Activated T-cell treated with anti-CD3 and anti-CD28 coated beads, Interleukin-2, amount 50 U/mL, for 4 hours (primary cell): ENCODE measurements around the gene CRTC2. TPM values are rescaled to one million over a fixed set of nuclear protein-coding genes. Genes with fewer than 3 reads are reported as not detected.
A peak's percentile ranks its signal among the peaks of the same experiment; 100 is the strongest.
"Not testable (repeated sequence)": the region's sequence is repeated elsewhere in the genome, so short reads cannot be mapped to it uniquely, and the experiment has no call there.

ENCODE experiments used
- ATAC-seq, 2 donors: fragments of 200-7000 bp; cut with Tn5 transposase; one replicate each; pipeline ENCODE4 v1.10.0; 2021
- DNase-seq: peaks from one replicate; pipeline ENCODE4 v3.0.0-alpha.2; 2020
- H3K27me3 Mint-ChIP-seq: one replicate; pipeline ENCODE4 v1.8.0; 2021; ENCODE audit warnings: low read depth, mixed read lengths
- H3K36me3 Mint-ChIP-seq: one replicate; pipeline ENCODE4 v1.8.0; 2022; ENCODE audit warnings: mixed read lengths; ENCODE audit not compliant: insufficient read depth
- H3K4me1 Mint-ChIP-seq: one replicate; pipeline ENCODE4 v1.8.0; 2021; ENCODE audit warnings: low read depth, mixed read lengths
- H3K4me3 Mint-ChIP-seq: one replicate; pipeline ENCODE4 v1.8.0; 2021; ENCODE audit warnings: mild to moderate bottlenecking, moderate library complexity, mixed read lengths
- H3K9me3 Mint-ChIP-seq: one replicate; pipeline ENCODE4 v1.8.0; 2021; ENCODE audit warnings: mixed read lengths
- total RNA-seq, 3 donors: library from RNA; stranded (reverse); gene quantifications; one replicate each; pipeline ENCODE4 v1.2.1, GENCODE V29; 2021

The CRTC2 gene
- total RNA-seq, 3 donors from 2014 or later, result 43.7 to 56.0 (median 51.7) TPM

GRCh38 chr1:153981735-153982134, 23.3 kb upstream of the CRTC2 start:
- not testable (repeated sequence) for H3K36me3 Mint-ChIP-seq, H3K27me3 Mint-ChIP-seq, ATAC-seq, H3K4me3 Mint-ChIP-seq, H3K9me3 Mint-ChIP-seq, DNase-seq
- H3K4me1 Mint-ChIP-seq, result peaks cover 32% of the 10 kb centered on the region

DNA sequence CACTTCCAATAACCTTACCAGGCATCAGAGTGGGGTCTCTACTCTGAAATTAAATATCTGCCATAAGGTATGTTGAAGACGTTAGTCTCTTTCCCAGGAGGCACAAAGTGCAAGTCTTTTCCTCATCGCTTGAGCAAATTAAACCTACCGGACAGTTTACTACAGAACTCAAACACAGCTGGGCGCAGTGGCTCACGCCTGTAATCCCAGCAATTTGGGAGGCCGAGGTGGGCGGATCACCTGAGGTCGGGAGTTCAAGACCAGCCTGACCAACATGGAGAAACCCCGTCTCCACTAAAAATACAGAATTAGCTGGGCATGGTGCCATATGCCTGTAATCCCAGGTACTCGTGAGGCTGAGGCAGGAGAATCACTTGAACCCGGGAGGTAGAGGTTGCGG, 20.7 kb upstream of the CRTC2 start:
- not testable (repeated sequence) for H3K9me3 Mint-ChIP-seq, H3K27me3 Mint-ChIP-seq, DNase-seq, ATAC-seq
- H3K36me3 Mint-ChIP-seq, result peaks cover 13% of the 10 kb centered on the region
- H3K4me1 Mint-ChIP-seq, result peaks cover 27% of the 10 kb centered on the region
- peak overlapping the region; percentile 97 for H3K4me3 Mint-ChIP-seq

GRCh38 chr1:153978274-153978909, 20.0 kb upstream of the CRTC2 start:
- Mint-ChIP-seq H3K4me3 (peak overlapping the region; percentile 97), H3K27me3 (no peaks in the 10 kb centered on the region)
- no peak for ATAC-seq

DNA sequence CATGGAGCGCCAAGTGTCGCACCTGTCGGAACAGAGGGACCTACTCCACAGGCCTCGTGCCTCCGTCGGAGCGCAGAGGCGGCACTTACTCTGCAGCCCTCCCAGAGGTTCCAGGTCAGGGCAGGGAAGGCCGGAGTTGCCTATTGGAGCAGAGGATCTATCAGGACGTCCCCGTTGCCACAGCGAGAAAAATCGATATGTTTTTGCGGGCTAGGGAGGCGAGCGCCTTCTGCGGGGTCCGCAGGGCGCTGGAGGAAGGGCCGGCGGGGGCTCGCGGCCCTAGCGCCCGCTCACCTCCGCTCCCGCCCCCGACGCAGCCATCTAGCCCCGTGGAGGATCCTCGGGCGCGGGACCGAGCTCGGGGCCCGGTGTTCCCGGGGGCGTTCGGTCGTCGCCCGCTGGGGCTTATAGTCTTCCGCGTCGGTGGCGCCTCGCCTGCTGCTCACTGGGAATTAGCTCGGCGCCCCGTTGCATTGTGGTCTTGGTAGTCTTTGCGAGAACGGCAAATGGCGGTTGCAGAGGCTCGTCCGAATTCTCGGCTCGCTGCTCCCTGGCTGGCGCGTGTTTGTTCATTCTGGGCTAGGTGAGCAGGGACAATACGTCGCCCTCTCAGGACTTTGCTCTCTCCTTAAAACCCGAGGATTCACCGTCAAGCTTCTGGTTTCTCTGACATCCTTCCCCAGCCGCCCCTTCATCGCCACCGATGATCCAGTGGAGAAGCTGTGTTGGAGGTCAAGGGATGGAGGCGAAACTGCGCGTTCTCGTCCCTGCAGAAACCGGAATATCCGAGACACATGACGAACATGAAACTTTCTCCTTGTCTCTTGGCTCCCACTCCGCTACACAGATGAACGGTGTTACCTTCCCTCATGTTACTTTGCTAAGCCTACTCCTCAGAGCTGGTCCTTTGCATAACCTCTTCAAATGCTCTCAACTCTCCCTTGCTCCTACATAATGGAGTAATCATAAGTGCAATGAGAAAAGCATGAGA, 19.1 kb upstream of the CRTC2 start, which contains the start of gene JTB:
JTB (minus strand) TSS at position 425 of the 991 bp plus-strand sequence; CDS start at position 3, 422 bp downstream.
- peak; percentile 81 for DNase-seq
- peaks cover 23% of the 10 kb centered on the region for H3K36me3 Mint-ChIP-seq
- peak within 1 kb of the TSS; percentile 97 for H3K4me3 Mint-ChIP-seq
- no peaks in the 10 kb centered on the region for H3K27me3 Mint-ChIP-seq
- ATAC-seq, result peak; percentile 94 to 96
- H3K4me1 Mint-ChIP-seq, result peaks cover 29% of the 10 kb centered on the region
- H3K9me3 Mint-ChIP-seq, result no peaks in the 10 kb centered on the region

More at GRCh38 chr1:153978274-153978909, 20.0 kb upstream of the CRTC2 start:
- Mint-ChIP-seq H3K4me1 (peaks cover 28% of the 10 kb centered on the region), H3K9me3 (no peaks in the 10 kb centered on the region), H3K36me3 (peaks cover 18% of the 10 kb centered on the region)
- DNase-seq, result no peak

- H3K9me3 Mint-ChIP-seq, result no peaks in the 10 kb centered on the region
- peaks cover 24% of the 10 kb centered on the region for H3K36me3 Mint-ChIP-seq
- H3K4me3 Mint-ChIP-seq, result peak overlapping the region; percentile 97
- peaks cover 35% of the 10 kb centered on the region for H3K4me1 Mint-ChIP-seq
- no peak for DNase-seq
- H3K27me3 Mint-ChIP-seq, result no peaks in the 10 kb centered on the region
- peak; percentile 9 to 13 for ATAC-seq
These were observed 18.4 kb upstream of the CRTC2 start for GRCh38 chr1:153976819-153977249.

- DNase-seq (no peak), ATAC-seq (no peak)
- H3K27me3 Mint-ChIP-seq, result no peaks in the 10 kb centered on the region
- no peaks in the 10 kb centered on the region for H3K9me3 Mint-ChIP-seq
- H3K4me3 Mint-ChIP-seq, result no peak overlapping the region
- H3K4me1 Mint-ChIP-seq, result peaks cover 33% of the 10 kb centered on the region
- H3K36me3 Mint-ChIP-seq, result peaks cover 24% of the 10 kb centered on the region
These were observed 15.1 kb upstream of the CRTC2 start for GRCh38 chr1:153973525-153973924.

- ATAC-seq (no peak), DNase-seq (no peak)
- H3K4me3 Mint-ChIP-seq, result no peak overlapping the region
- peaks cover 24% of the 10 kb centered on the region for H3K36me3 Mint-ChIP-seq
- peaks cover 30% of the 10 kb centered on the region for H3K4me1 Mint-ChIP-seq
- no peaks in the 10 kb centered on the region for H3K27me3 Mint-ChIP-seq
- no peaks in the 10 kb centered on the region for H3K9me3 Mint-ChIP-seq
These were observed 14.7 kb upstream of the CRTC2 start for GRCh38 chr1:153973071-153973470.

DNA sequence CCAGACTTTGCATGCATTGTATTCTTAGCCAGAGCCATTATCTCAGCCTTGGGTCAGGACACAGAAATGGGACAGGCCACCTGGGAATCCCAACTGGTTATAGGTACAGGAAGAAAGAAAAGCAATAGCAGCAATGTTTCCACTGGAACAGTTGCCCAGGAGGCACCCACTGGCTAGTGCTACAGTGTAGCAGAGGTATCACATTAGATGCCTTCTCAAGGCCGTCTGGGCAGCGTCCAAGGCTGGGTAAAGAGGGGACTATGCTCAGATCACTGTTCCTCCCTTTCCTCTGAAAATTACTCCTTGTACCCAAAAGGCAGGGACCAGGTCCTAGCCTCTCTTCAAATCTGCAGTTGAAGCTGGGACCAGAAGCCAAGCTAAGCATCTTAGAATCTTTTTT, 11.9 kb upstream of the CRTC2 start:
- H3K36me3 Mint-ChIP-seq, result peaks cover 15% of the 10 kb centered on the region
- H3K4me1 Mint-ChIP-seq, result peaks cover 36% of the 10 kb centered on the region
- H3K4me3 Mint-ChIP-seq, result no peak overlapping the region
- H3K27me3 Mint-ChIP-seq, result no peaks in the 10 kb centered on the region
- DNase-seq (no peak), ATAC-seq (no peak)
- H3K9me3 Mint-ChIP-seq, result no peaks in the 10 kb centered on the region

DNA sequence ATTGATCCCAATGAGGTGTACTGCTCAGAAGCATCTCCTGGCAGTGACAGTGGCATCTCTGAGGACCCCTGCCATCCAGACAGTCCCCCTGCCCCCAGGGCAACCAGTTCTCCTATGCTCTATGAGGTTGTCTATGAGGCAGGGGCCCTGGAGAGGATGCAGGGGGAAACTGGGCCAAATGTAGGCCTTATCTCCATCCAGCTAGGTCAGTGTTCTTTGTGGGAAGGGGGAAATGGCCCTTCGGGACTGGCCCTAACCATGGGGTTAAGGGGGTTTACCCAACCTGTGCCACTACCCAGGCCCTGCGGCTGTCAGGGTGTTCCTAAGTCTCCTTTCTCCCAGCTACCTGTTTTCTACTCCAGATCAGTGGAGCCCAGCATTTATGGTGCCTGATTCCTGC, 10.6 kb upstream of the CRTC2 start:
- peaks cover 10% of the 10 kb centered on the region for H3K36me3 Mint-ChIP-seq
- no peaks in the 10 kb centered on the region for H3K9me3 Mint-ChIP-seq
- H3K4me1 Mint-ChIP-seq, result peaks cover 38% of the 10 kb centered on the region
- no peaks in the 10 kb centered on the region for H3K27me3 Mint-ChIP-seq
- DNase-seq (no peak), ATAC-seq (no peak)
- H3K4me3 Mint-ChIP-seq, result no peak overlapping the region

- Mint-ChIP-seq H3K4me3 (peak overlapping the region; percentile 85), H3K9me3 (no peaks in the 10 kb centered on the region), H3K27me3 (no peaks in the 10 kb centered on the region), H3K36me3 (peaks cover 6% of the 10 kb centered on the region), H3K4me1 (peaks cover 42% of the 10 kb centered on the region)
- DNase-seq, result no peak
- no peak for ATAC-seq
These were observed 10.0 kb upstream of the CRTC2 start for GRCh38 chr1:153968408-153968807.

- DNase-seq (no peak), ATAC-seq (no peak)
- H3K4me1 Mint-ChIP-seq, result peaks cover 44% of the 10 kb centered on the region
- H3K36me3 Mint-ChIP-seq, result peaks cover 3% of the 10 kb centered on the region
- H3K4me3 Mint-ChIP-seq, result peak overlapping the region; percentile 85
- no peaks in the 10 kb centered on the region for H3K9me3 Mint-ChIP-seq
- no peaks in the 10 kb centered on the region for H3K27me3 Mint-ChIP-seq
These were observed 9.6 kb upstream of the CRTC2 start for GRCh38 chr1:153968000-153968363.

- Mint-ChIP-seq H3K4me3 (peak within 1 kb of the TSS; percentile 85), H3K4me1 (peaks cover 47% of the 10 kb centered on the region), H3K27me3 (no peaks in the 10 kb centered on the region), H3K36me3 (no peaks in the 10 kb centered on the region), H3K9me3 (no peaks in the 10 kb centered on the region)
- ATAC-seq (peak; percentile 88 to 90), DNase-seq (peak; percentile 75)
These were observed 8.9 kb upstream of the CRTC2 start, which contains the start of gene CREB3L4 for GRCh38 chr1:153967107-153967999. Gene CREB3L4 (plus strand): TSS chr1:153967902. CDS start chr1:153968526, 624 bp downstream.

GRCh38 chr1:153963850-153964331, 5.5 kb upstream of the CRTC2 start:
- no peaks in the 10 kb centered on the region for H3K27me3 Mint-ChIP-seq
- DNase-seq (no peak), ATAC-seq (no peak)
- H3K4me3 Mint-ChIP-seq, result peak overlapping the region; percentile 94
- H3K36me3 Mint-ChIP-seq, result peaks cover 3% of the 10 kb centered on the region
- no peaks in the 10 kb centered on the region for H3K9me3 Mint-ChIP-seq
- peaks cover 59% of the 10 kb centered on the region for H3K4me1 Mint-ChIP-seq
